HEK293T (cell line): ENCODE data around the gene SARM1.

ENCODE experiments used
- ARNT ChIP-seq: fragments of 450-650 bp; IDR thresholded peaks from 2 replicates; pipeline ENCODE4 v1.6.1; 2017; ENCODE audit warnings: mild to moderate bottlenecking
- BHLHE40 ChIP-seq: fragments of 450-650 bp; IDR thresholded peaks from 2 replicates; pipeline ENCODE4 v1.6.1; 2016; ENCODE audit warnings: mild to moderate bottlenecking, moderate library complexity, borderline replicate concordance
- FOXA1 ChIP-seq: fragments of 450-650 bp; IDR thresholded peaks from 2 replicates; pipeline ENCODE4 v1.6.1; 2016; ENCODE audit warnings: mild to moderate bottlenecking
- FOXK2 ChIP-seq: fragments of 450-650 bp; IDR thresholded peaks from 2 replicates; pipeline ENCODE4 v1.6.1; 2016; ENCODE audit warnings: mild to moderate bottlenecking
- FOXM1 ChIP-seq: fragments of 450-650 bp; IDR thresholded peaks from 2 replicates; pipeline ENCODE4 v1.6.1; 2017; ENCODE audit warnings: mild to moderate bottlenecking, borderline replicate concordance
- SP1 ChIP-seq: fragments of 450-650 bp; IDR thresholded peaks from 2 replicates; pipeline ENCODE4 v1.6.1; 2017
- SUZ12 ChIP-seq: fragments of 450-650 bp; IDR thresholded peaks from 2 replicates; pipeline ENCODE4 v1.6.1; 2016; ENCODE audit warnings: mild to moderate bottlenecking
- TARDBP ChIP-seq: fragments of 450-650 bp; IDR thresholded peaks from 2 replicates; pipeline ENCODE4 v1.6.1; 2016

GRCh38 chr17:28447396-28447760 is 75.9 kb downstream of the SARM1 start:
- TF ChIP-seq TARDBP = no peak
- no peak for TF ChIP-seq SP1
- no peak for TF ChIP-seq BHLHE40
- TF ChIP-seq FOXK2 = no peak
- no peak for TF ChIP-seq FOXM1
- no peak for TF ChIP-seq ARNT
- TF ChIP-seq SUZ12 = no peak
- no peak for TF ChIP-seq FOXA1
